Measurements from ENCODE around the gene NCAM2.
"Not testable (repeated sequence)": the region's sequence is repeated elsewhere in the genome, so short reads cannot be mapped to it uniquely, and the experiment has no call there.

Gene NCAM2

DNA sequence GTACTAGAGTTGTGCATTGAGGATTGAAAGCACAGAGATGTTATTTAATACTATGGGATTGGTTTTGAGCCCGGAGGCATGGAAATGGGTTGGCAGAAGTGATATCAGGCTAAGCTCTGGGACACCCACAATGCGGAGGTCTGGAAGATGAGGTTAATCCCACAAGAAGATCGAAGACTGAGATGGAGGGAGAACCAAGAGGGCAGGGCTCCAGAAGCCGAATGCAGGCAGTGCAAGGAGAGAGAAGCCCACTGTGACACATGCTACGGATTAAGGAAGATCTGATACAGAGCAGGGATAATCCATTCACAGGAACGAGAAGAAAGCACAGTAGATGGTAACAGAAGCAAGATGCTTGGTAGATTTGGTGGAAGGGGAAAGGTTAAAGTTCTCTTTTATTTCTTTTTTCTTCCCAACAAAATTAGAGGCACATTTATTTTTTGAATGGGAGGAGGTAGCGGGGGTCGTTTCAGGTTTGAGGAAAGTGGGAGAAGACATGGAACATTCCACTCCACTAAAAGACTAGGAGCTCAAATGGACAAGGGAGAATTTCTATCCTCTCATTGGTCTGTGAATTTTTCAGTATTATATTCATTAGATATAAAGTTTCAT lies 113.2 kb downstream of the NCAM2 start:
- no peak for DNase-seq

DNA sequence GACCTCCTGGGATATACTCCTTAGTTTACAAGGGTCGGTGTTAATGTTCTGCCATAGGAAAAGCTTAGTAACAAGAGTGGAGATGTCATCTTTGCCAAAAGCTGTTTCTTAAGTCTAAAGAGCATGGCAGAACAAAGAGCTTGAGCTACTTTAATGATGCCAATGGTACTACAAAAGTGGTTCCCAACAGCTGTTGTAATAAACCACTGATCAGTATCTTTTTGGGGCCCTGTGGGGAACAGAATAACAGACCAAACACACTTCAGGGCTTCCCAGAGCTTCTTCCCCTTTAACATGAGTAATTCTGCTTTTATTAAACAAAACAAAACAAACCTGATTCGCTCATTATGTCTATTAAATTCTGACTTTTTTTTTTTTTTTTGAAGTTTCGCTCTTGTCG lies 116.3 kb downstream of the NCAM2 start:
- DNase-seq: no peak

- no peak for DNase-seq
These were observed 120.9 kb downstream of the NCAM2 start for GRCh38 chr21:21119091-21119490.

DNA sequence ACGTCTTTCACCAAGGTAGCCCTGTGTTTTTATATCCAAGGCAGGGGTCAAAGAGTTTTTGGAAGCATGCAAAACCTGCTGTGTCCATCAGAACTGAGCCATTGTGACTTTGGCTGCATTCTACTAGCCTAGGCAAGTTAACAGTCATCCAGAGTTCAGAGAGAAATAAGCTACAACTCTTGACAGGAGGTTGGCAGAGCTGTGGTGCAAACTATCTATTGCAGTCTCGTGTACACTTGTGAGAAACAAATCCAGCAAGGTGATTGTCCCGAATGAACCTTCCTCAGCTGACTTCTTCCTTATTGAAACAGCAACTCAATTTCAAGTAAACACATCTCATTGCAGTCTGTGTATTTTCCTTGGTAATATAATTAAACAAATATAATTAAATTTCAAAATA lies 124.5 kb downstream of the NCAM2 start:
- no peak for DNase-seq

- no peak for DNase-seq
These were observed 134.2 kb downstream of the NCAM2 start for GRCh38 chr21:21132390-21132789.

- DNase-seq: no peak
These were observed 139.8 kb downstream of the NCAM2 start for GRCh38 chr21:21137986-21138385.

- DNase-seq: no peak
These were observed 148.6 kb downstream of the NCAM2 start for GRCh38 chr21:21146587-21147373.

- DNase-seq: no peak
These were observed 149.2 kb downstream of the NCAM2 start for GRCh38 chr21:21147374-21147745.

DNA sequence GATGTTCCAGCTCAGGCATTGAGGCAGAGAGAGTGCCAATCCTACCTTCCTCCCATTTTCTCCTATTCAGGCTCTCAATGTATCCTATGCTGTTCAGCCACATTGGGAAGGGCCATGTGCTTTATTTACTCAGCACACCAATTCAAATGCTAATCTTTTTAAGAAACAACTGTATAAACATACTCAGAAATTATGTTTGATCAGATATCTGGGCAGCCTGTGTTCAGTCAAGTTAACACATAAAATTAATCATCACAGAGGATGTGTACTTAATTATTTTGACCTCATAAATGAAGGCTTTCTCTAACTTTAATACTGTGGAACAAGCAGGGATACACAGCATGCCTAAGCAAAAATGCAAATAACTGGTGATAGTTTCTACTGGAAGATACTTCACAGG lies 149.8 kb downstream of the NCAM2 start:
- no peak for DNase-seq

GRCh38 chr21:21148514-21148913 lies 150.3 kb downstream of the NCAM2 start:
- DNase-seq: no peak

GRCh38 chr21:21149445-21149844 lies 151.2 kb downstream of the NCAM2 start:
- not testable (repeated sequence) for DNase-seq

GRCh38 chr21:21151231-21151630 lies 153.0 kb downstream of the NCAM2 start:
- DNase-seq: no peak

GRCh38 chr21:21156397-21156796 lies 158.2 kb downstream of the NCAM2 start:
- DNase-seq: no peak

DNA sequence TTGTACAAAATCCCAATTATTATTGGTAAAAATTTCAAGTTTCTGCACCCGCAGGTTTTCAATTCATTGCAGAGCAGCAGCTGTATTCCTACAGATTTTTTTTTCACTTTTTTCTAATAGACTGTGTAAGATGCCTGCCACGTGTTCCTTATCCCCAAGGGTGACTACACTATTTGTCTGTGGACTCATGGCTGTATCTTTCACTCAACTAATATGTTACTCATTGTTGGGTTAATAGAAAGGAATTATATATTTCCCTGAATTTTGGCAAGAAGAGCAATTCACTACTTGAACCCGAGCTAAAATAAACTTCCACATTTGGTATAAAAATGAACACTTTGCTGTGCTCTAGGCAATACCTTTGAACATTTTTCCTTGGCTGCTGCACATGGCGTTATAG lies 158.7 kb downstream of the NCAM2 start:
- no peak for DNase-seq

- no peak for DNase-seq
These were observed 160.2 kb downstream of the NCAM2 start for GRCh38 chr21:21158376-21158918.

DNA sequence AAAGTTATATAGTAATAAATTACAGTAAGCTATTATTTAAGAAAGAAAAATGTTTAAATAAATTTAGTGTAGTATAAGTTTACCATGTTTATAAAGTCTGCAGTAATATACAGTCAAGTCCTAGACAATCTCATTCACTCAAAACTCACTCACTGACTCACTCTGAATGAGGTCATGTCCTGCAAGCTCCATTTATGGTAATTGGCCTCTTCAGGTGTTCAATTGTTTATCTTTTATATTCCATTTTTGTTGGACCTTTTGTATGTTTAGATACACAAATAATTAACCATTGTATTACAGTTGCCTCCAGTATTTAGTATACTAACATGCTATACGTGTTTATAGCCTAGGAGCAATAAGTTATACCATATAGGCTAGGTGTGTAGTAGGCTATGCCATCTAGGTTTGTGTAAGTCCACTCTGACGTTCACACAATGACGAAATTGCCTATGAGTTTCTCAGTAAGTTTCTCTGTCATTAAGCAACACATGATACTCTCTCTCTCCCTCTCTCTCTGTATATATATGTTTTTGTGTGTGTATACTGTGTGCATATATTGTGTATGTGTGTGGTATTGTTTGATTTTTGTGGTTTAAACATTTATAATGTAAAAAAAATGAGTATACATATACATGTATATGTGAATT lies 161.2 kb downstream of the NCAM2 start:
- no peak for DNase-seq

DNA sequence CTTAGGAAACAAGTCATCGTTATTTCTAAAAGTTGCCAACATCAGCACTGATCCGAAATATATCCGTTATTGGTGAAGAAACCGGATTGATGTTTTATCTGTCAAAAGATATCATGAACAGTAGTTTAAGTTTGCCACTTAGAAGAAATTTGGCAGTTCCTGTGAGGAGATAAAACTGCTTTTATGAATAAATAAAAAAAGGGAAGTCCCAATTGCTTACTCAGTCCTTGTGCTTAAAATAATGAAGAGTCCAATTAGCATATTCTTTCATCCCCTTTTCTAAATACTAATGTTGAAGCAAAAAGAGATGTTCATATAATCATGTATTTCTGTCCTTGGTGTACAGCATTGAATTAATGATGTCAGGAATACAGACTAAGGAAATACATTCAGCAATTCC lies 164.6 kb downstream of the NCAM2 start:
- DNase-seq: no peak

DNA sequence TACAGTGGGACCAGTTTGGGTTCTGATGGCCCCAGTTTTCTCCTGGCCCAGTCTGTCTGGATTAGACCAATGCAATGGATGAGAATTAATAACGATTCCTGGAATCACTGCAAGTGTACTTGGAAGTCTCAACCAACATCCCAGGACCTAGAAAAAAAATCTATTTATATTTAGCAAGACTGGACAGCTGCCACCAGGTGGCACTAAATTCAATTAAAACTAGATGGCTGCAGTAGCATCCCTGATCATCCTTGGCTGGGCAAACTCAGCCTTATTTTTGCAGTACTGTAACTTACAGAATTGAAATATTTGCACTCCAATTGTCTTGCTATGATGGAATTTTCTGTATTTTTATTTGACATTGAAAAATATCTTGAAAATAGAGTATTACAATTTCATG lies 165.7 kb downstream of the NCAM2 start:
- DNase-seq: no peak

DNA sequence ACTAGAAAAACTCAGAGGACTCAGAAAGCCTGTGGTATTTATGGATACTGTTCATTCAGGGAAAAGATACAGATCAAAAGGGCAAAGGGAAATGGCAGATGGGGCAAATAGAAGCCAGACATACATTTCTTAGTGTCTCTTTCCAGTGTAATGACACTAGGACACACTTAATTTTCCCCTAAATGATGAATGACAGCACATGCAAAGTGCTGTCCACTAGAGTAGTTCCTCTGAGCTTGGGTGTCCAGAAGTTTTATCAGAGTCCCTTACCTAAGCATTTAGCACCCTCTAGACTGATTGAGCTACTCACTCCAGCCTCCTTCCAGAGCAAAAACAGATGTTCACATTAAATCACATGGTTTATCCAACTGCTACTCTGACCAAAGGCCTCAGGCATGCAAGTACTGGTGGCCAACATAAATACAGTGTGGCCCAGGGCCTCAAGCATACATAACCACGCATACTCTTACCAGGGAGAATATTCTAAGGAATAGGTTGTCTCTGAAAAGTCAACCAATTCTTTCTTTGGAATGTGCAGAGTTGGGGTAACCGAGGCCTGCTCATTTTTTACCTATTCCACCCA lies 166.9 kb downstream of the NCAM2 start:
- no peak for DNase-seq

DNA sequence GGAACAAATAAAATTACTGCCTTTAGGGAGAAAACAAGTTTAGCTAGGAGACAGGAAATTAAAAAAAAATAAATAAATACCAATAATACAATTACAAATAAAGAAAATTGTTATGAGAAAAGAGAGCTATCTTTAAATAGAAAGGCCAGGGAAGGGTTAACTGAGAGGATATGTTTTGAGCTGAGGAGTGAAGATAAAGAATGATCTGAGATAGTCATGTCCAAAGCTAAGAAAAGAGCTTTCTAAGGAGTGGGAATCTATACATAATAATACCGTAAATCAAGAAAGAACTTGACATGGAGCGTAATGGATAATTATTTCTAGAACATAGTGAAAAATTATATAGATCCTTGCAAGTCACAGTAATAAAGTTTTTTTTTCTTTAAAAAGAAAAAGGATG lies 176.5 kb downstream of the NCAM2 start:
- no peak for DNase-seq

DNA sequence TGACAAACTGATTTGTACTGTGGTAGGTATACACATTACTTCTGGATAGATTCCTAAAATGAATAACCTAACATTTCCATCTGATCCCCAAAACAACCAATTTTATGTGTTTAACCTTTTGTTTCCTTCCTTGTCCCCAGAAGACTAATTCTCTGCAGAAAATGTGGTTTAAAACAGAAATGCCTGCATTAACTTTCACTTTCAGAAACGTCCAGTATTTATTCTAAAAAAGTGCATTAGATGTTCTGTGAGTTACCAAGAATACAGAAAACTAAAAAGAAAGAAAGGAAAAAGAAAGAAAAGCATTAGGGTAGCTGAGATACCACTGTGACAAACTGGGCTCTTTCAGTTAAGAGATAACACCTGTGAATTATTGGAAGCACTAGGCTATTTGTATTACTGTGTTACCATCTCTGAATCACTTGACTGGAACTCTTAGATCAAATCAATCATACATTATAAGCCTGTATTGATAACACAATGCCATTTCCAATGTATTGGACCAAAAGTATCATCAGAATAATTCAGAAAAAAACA lies 177.7 kb downstream of the NCAM2 start:
- no peak for DNase-seq

DNA sequence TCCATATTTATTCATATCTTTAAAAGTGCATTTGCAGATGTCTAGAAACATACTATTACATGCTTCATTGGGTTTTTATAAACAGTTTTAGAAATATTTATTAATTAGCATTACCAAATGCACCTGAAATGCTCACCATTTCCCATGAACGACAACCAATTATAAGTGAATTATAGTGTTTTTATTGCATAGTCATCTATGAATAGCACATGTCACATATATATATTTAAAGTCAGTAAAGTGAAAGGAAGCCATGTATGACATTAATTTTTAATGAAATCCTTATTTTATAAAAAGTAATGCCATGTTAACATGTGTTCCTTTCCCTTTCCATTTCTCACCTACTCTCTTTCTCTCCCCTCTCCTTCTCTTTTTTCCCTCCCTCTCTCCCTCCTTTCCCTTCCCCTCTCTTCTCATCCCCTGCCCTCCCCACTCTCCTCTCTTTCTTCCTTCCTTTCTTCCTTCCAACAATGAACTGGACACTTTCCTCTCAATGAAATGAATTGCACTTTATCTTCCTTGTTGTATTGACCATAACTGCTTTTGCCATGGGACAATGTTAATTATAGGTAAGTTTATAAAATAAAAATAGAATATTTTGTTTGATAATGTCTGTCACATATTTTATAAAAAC lies 179.3 kb downstream of the NCAM2 start:
- no peak for DNase-seq

Measured in GDM1 (cell line).